Loucy (cell line): ENCODE results near the gene SPRR1A.

Source experiments
- H2AFZ ChIP-seq: fragments of 200-600 bp; sonication (generic); 2 replicates; pipeline ENCODE4 v1.6.0; 2016; ENCODE audit warnings: antibody characterized with exemption, mild to moderate bottlenecking, low read length, moderate library complexity
- H3F3A ChIP-seq: fragments of 200-600 bp; 2 replicates; pipeline ENCODE4 v1.6.0; 2016; ENCODE audit warnings: antibody characterized with exemption, low read depth, mild to moderate bottlenecking
- H3K27me3 ChIP-seq: fragments of 200-600 bp; sonication (generic); 2 replicates; pipeline ENCODE4 v1.6.1; 2014; ENCODE audit warnings: low read length, mild to moderate bottlenecking; ENCODE audit not compliant: insufficient read depth, poor library complexity, severe bottlenecking
- H3K36me3 ChIP-seq: fragments of 200-600 bp; sonication (generic); 2 replicates; pipeline ENCODE4 v1.6.1; 2016; ENCODE audit warnings: low read length; ENCODE audit not compliant: insufficient read depth
- H3K4me1 ChIP-seq: fragments of 200-600 bp; sonication (generic); 2 replicates; pipeline ENCODE4 v1.5.1; 2014; ENCODE audit warnings: low read length, mild to moderate bottlenecking; ENCODE audit not compliant: insufficient read depth, poor library complexity, severe bottlenecking
- H3K4me2 ChIP-seq: fragments of 200-600 bp; sonication (generic); 2 replicates; pipeline ENCODE4 v1.6.0; 2014; ENCODE audit warnings: antibody characterized with exemption, low read length, low read depth, mild to moderate bottlenecking; ENCODE audit not compliant: poor library complexity, severe bottlenecking
- H3K4me3 ChIP-seq: fragments of 200-600 bp; sonication (generic); 2 replicates; pipeline ENCODE4 v1.5.1; 2014; ENCODE audit warnings: low read length, mild to moderate bottlenecking, mixed read lengths; ENCODE audit not compliant: poor library complexity, severe bottlenecking
- H3K79me2 ChIP-seq: fragments of 200-600 bp; sonication (generic); 2 replicates; pipeline ENCODE4 v1.6.1; 2014; ENCODE audit warnings: low read length; ENCODE audit not compliant: insufficient read depth
- H3K9ac ChIP-seq: fragments of 200-600 bp; sonication (generic); 2 replicates; pipeline ENCODE4 v1.6.0; 2014; ENCODE audit warnings: mild to moderate bottlenecking, low read depth, low read length, moderate library complexity; ENCODE audit not compliant: poor library complexity, severe bottlenecking
- H3K9me2 ChIP-seq: fragments of 200-600 bp; sonication (generic); replicated peaks from 2 replicates; pipeline ENCODE4 v1.6.1; 2016; ENCODE audit warnings: low read depth, low read length, mixed read lengths
- H3K9me3 ChIP-seq: fragments of 200-600 bp; sonication (generic); 2 replicates; pipeline ENCODE4 v1.6.1; 2014; ENCODE audit warnings: mild to moderate bottlenecking, antibody characterized with exemption, low read length, low read depth; ENCODE audit not compliant: insufficient read depth
- H4K20me1 ChIP-seq: fragments of 200-600 bp; sonication (generic); 2 replicates; pipeline ENCODE4 v1.6.0; 2014; ENCODE audit warnings: antibody characterized with exemption, low read length, mild to moderate bottlenecking; ENCODE audit not compliant: insufficient read depth, poor library complexity, severe bottlenecking
- EZH2phosphoT487 ChIP-seq: fragments of 200-600 bp; IDR thresholded peaks from 2 replicates; pipeline ENCODE4 v1.6.1; 2018; ENCODE audit warnings: antibody characterized with exemption, mild to moderate bottlenecking, moderate library complexity, borderline replicate concordance
- TF ChIP-seq, protein P1 (sequence below): fragments of 200-600 bp; sonication (generic); conservative IDR thresholded peaks from 2 replicates; pipeline ENCODE4 v1.5.1; 2014; ENCODE audit warnings: mild to moderate bottlenecking, antibody characterized with exemption, low read length

The SPRR1A gene, protein sequence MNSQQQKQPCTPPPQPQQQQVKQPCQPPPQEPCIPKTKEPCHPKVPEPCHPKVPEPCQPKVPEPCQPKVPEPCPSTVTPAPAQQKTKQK

GRCh38 chr1:152983743-152984142, at the start of gene SPRR1A:
Gene SPRR1A (plus strand): TSS chr1:152984081. CDS start chr1:152985231, 1,150 bp downstream.
- no peak within 1 kb of the TSS for H3K9ac ChIP-seq
- H3K9me3 ChIP-seq = no peaks in the 10 kb centered on the region
- H3K4me1 ChIP-seq = no peaks in the 10 kb centered on the region
- no peaks in the 10 kb centered on the region for H4K20me1 ChIP-seq
- no peak within 1 kb of the TSS for H3K4me3 ChIP-seq
- H3K27me3 ChIP-seq = no peaks in the 10 kb centered on the region
- H3K36me3 ChIP-seq = no peaks in the 10 kb centered on the region
- TF ChIP-seq EZH2phosphoT487 = no peak
- TF ChIP-seq, protein P1, sequence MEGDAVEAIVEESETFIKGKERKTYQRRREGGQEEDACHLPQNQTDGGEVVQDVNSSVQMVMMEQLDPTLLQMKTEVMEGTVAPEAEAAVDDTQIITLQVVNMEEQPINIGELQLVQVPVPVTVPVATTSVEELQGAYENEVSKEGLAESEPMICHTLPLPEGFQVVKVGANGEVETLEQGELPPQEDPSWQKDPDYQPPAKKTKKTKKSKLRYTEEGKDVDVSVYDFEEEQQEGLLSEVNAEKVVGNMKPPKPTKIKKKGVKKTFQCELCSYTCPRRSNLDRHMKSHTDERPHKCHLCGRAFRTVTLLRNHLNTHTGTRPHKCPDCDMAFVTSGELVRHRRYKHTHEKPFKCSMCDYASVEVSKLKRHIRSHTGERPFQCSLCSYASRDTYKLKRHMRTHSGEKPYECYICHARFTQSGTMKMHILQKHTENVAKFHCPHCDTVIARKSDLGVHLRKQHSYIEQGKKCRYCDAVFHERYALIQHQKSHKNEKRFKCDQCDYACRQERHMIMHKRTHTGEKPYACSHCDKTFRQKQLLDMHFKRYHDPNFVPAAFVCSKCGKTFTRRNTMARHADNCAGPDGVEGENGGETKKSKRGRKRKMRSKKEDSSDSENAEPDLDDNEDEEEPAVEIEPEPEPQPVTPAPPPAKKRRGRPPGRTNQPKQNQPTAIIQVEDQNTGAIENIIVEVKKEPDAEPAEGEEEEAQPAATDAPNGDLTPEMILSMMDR = no peak
- no peaks in the 10 kb centered on the region for H3K79me2 ChIP-seq
- no peaks in the 10 kb centered on the region for H3K9me2 ChIP-seq
- no peak within 1 kb of the TSS for H3K4me2 ChIP-seq
- no peak within 1 kb of the TSS for H2AFZ ChIP-seq
- H3F3A ChIP-seq = no peaks in the 10 kb centered on the region

DNA sequence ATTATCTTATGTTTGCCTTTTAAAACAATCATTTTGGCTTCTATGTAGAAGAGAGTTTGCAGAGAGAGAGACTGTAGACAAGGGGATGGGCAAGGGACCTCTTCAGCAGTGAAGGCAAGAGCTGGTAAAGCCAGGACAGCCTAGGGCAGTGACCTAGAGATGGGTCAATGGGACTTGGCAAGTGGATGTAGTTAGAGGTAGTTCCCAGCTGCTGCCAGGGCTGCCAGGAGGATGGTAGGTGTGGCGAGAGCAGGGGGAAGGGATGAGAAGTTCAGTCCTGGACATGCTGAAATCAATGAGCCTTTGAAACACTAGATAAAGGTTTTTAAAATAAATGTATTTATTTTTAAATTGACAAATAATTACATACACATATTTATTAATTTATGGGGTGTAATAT, 43.3 kb upstream of the SPRR1A start:
- H3K27me3 ChIP-seq = no peaks in the 10 kb centered on the region
- H3K9ac ChIP-seq = no peak overlapping the region
- no peaks in the 10 kb centered on the region for H3K36me3 ChIP-seq
- H4K20me1 ChIP-seq = no peaks in the 10 kb centered on the region
- H3K9me3 ChIP-seq = no peaks in the 10 kb centered on the region
- H3F3A ChIP-seq = no peaks in the 10 kb centered on the region
- no peak overlapping the region for H3K4me3 ChIP-seq
- H2AFZ ChIP-seq = no peak overlapping the region
- H3K9me2 ChIP-seq = no peaks in the 10 kb centered on the region
- TF ChIP-seq, protein P1 = no peak
- TF ChIP-seq EZH2phosphoT487 = no peak
- H3K4me1 ChIP-seq = no peaks in the 10 kb centered on the region
- H3K79me2 ChIP-seq = no peaks in the 10 kb centered on the region
- no peak overlapping the region for H3K4me2 ChIP-seq

DNA sequence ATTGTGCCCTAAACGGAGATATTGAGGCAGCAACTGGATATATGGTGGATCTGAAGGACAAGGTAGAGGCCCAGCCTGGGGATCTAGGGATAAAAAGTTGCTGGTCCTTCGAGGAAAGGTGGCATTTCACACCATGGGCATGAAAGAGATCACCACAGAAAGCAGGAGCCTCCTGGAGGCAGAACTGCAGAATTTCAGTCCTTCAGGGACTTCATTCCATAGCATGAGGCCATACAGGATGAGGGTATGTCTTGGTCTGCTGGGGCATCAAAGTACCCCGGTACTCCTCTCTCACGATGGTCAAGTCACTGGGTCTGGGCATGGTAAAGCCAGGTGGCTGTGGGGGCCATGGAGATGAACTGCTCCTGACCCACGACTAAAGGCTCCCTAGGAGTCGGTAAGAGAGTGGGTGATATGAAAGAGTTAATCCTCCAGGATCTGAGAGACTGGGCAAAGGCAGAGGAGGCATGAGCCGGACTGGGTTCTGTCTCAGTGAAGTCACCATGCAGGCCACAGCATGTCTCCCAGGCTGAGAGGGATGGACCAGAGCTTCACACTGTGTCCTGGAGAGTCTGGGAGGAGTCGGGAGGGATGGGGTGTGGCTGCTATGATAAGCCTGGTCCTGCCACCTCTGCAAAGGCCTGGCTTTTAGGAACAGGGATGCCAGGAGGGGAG, 42.7 kb upstream of the SPRR1A start:
- H4K20me1 ChIP-seq = no peaks in the 10 kb centered on the region
- no peaks in the 10 kb centered on the region for H3F3A ChIP-seq
- H3K9ac ChIP-seq = no peak overlapping the region
- no peaks in the 10 kb centered on the region for H3K27me3 ChIP-seq
- no peak overlapping the region for H2AFZ ChIP-seq
- no peaks in the 10 kb centered on the region for H3K4me1 ChIP-seq
- no peaks in the 10 kb centered on the region for H3K79me2 ChIP-seq
- TF ChIP-seq, protein P1 = no peak
- TF ChIP-seq EZH2phosphoT487 = no peak
- no peaks in the 10 kb centered on the region for H3K9me2 ChIP-seq
- no peaks in the 10 kb centered on the region for H3K9me3 ChIP-seq
- no peak overlapping the region for H3K4me2 ChIP-seq
- H3K36me3 ChIP-seq = no peaks in the 10 kb centered on the region
- H3K4me3 ChIP-seq = no peak overlapping the region
